RPMI8226 (cell line): ENCODE results near the gene PATL2.
"Not testable (repeated sequence)": the region's sequence is repeated elsewhere in the genome, so short reads cannot be mapped to it uniquely, and the experiment has no call there.

Experiments used
- DNase-seq: peaks from one replicate; pipeline ENCODE4 v3.0.0-alpha.2; 2015

Gene PATL2

DNA sequence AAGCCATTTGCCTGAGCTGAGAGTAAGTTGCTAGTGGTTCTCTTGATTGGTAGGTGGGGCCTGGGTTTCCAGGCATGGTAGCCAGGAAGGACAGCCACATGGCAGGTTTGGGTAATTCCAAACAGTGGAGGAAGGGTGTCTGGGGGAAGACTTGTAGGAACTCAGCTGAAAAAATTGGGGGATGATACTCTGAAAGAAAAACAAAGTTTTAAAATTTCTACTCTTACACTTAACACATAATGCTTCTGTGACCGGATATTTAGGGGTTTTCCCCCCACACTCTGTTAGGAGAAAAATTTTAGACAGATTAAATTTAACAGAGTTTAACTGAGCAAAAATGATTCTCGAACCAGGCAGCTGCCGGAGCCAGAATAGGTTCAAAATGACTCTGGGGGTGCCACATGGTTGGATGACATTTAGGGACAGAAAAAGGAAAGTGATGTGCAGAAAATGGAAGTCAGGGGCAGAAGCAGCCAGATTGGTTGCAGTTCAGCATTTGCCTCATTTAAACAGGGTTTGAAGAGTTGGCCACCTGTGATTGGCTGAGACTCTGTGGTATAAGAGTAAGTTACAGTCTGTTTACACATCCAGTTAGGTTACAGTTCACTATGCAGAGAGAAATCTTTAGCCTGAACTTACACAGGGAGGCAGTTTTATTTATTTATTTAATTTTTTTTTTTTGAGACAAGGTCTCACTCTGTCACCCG is 8.3 kb upstream of the PATL2 start:
- peak; percentile 60 for DNase-seq

DNA sequence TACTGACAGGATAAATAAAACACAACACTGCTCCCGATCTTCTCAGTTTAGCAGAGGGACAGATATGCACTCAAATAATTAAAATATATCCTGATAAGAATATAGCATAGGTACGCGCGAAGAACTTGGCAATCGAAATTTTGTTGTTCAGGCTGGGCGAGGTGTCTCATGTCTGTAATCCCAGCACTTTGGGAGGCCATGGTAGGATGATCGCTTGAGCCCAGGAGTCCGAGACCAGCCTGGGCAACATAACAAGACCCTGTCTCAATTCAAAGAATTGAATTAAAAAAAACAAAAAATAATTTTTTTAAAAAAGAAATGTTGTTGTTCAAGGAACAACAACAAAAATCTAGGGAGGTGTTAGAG is 7.8 kb upstream of the PATL2 start:
- no peak for DNase-seq

DNA sequence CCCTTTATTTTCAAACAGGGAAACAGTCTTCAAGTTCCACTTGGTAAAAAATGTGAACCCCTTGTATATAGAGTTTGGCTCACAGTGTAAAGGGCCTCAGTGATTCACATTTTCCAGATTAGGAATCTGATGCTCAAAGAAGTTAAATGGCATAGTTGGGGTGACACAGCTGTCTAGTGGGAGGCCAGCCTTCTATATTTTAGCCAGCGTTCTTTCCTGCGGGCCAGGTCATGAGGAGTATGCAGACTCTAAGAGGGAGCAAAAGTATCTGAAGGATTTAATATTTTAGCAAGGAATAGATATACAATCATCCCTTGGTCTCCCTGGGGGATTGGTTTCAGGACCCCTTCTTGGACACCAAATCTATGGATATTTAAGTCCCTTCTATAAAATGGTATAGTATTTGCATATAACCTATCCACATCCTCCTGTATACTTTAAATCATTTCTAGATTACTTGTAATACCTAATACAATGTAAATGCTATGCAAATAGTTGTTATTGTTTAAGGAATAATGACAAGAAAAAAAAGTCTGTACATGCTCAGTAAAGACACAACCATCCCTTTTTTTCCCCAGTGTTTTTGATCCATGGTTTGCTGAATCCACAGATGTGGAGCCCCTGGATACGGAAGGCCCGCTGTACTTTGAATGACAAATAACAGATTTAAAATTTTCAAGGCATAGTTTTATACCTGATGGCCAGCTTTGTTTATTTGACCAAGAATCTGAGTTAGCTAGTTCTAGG is 7.2 kb upstream of the PATL2 start:
- DNase-seq = no peak

DNA sequence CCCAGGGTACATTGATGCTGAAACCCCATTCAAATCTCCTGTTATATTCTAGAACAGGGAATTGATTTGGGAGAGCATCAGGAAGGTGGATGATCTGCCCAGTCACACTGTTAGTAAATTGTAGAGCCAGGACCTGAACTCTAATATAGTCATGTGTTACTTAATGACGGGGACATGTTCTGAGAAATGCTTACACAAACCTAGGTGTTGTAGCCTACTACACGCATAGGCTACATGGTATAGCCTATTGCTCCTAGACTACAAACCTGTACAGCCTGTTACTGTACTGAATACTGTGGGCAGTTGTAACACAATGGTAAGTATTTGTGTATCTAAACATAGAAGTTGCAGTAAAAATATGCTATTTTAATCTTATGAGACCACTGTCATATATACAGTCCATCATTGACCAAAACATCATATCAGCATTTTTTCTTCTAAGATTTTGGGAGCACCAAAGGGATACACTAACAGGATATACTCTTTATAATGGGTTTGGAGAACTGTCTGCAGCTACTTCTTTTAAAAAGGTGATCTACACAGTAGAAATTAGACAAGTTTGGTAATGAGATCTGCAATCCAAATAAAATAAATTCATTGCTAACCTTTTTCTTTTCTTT is 6.0 kb upstream of the PATL2 start:
- DNase-seq = no peak

DNA sequence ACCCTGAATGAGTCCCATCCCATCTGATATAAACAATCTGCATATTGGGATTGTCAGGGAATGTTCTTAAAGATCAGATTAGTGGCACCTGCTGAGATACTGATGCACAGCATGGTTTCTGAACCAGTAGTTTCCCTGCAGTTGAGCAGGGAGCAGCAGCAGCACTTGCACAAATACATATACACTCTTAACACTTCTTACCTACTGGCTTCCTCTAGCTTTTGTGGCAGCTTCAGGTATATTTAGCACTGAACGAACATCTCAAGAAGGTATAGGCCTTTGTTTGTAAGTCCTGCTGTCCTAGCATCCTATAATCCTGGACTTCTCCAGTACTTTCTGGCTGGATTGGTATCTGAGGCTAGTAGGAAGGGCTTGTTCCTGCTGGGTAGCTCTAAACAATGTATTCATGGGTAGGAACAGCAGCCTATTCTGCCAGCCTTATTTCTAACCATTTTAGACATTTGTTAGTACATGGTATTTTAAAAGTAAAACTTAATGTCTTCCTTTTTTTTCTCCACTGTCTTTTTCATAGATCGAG is 4.7 kb upstream of the PATL2 start:
- DNase-seq = no peak

DNA sequence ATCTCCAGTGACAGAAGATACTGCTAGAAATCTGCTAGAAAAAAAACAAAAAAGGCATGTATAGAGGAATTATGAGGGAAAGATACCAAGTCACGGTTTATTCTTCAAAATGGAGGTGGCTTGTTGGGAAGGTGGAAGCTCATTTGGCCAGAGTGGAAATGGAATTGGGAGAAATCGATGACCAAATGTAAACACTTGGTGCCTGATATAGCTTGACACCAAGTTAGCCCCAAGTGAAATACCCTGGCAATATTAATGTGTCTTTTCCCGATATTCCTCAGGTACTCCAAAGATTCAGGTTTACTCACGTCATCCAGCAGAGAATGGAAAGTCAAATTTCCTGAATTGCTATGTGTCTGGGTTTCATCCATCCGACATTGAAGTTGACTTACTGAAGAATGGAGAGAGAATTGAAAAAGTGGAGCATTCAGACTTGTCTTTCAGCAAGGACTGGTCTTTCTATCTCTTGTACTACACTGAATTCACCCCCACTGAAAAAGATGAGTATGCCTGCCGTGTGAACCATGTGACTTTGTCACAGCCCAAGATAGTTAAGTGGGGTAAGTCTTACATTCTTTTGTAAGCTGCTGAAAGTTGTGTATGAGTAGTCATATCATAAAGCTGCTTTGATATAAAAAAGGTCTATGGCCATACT is 4.1 kb upstream of the PATL2 start:
- DNase-seq = no peak

DNA sequence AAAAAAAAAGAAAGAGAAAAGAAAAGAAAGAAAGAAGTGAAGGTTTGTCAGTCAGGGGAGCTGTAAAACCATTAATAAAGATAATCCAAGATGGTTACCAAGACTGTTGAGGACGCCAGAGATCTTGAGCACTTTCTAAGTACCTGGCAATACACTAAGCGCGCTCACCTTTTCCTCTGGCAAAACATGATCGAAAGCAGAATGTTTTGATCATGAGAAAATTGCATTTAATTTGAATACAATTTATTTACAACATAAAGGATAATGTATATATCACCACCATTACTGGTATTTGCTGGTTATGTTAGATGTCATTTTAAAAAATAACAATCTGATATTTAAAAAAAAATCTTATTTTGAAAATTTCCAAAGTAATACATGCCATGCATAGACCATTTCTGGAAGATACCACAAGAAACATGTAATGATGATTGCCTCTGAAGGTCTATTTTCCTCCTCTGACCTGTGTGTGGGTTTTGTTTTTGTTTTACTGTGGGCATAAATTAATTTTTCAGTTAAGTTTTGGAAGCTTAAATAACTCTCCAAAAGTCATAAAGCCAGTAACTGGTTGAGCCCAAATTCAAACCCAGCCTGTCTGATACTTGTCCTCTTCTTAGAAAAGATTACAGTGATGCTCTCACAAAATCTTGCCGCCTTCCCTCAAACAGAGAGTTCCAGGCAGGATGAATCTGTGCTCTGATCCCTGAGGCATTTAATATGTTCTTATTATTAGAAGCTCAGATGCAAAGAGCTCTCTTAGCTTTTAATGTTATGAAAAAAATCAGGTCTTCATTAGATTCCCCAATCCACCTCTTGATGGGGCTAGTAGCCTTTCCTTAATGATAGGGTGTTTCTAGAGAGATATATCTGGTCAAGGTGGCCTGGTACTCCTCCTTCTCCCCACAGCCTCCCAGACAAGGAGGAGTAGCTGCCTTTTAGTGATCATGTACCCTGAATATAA is 2.2 kb upstream of the PATL2 start:
- peak; percentile 28 for DNase-seq

DNA sequence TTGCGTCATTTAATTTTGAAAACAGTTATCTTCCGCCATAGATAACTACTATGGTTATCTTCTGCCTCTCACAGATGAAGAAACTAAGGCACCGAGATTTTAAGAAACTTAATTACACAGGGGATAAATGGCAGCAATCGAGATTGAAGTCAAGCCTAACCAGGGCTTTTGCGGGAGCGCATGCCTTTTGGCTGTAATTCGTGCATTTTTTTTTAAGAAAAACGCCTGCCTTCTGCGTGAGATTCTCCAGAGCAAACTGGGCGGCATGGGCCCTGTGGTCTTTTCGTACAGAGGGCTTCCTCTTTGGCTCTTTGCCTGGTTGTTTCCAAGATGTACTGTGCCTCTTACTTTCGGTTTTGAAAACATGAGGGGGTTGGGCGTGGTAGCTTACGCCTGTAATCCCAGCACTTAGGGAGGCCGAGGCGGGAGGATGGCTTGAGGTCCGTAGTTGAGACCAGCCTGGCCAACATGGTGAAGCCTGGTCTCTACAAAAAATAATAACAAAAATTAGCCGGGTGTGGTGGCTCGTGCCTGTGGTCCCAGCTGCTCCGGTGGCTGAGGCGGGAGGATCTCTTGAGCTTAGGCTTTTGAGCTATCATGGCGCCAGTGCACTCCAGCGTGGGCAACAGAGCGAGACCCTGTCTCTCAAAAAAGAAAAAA is 1.4 kb upstream of the PATL2 start:
- peak; percentile 90 for DNase-seq

DNA sequence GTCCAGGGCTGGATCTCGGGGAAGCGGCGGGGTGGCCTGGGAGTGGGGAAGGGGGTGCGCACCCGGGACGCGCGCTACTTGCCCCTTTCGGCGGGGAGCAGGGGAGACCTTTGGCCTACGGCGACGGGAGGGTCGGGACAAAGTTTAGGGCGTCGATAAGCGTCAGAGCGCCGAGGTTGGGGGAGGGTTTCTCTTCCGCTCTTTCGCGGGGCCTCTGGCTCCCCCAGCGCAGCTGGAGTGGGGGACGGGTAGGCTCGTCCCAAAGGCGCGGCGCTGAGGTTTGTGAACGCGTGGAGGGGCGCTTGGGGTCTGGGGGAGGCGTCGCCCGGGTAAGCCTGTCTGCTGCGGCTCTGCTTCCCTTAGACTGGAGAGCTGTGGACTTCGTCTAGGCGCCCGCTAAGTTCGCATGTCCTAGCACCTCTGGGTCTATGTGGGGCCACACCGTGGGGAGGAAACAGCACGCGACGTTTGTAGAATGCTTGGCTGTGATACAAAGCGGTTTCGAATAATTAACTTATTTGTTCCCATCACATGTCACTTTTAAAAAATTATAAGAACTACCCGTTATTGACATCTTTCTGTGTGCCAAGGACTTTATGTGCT is 721 bp upstream of the PATL2 start:
- peak; percentile 54 for DNase-seq

DNA sequence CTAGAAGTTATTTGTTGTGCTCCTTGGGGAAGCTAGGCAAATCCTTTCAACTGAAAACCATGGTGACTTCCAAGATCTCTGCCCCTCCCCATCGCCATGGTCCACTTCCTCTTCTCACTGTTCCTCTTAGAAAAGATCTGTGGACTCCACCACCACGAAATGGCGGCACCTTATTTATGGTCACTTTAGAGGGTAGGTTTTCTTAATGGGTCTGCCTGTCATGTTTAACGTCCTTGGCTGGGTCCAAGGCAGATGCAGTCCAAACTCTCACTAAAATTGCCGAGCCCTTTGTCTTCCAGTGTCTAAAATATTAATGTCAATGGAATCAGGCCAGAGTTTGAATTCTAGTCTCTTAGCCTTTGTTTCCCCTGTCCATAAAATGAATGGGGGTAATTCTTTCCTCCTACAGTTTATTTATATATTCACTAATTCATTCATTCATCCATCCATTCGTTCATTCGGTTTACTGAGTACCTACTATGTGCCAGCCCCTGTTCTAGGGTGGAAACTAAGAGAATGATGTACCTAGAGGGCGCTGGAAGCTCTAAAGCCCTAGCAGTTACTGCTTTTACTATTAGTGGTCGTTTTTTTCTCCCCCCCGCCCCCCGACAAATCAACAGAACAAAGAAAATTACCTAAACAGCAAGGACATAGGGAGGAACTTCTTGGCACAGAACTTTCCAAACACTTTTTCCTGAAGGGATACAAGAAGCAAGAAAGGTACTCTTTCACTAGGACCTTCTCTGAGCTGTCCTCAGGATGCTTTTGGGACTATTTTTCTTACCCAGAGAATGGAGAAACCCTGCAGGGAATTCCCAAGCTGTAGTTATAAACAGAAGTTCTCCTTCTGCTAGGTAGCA is 657 bp downstream of the PATL2 start:
- DNase-seq = peak; percentile 61

DNA sequence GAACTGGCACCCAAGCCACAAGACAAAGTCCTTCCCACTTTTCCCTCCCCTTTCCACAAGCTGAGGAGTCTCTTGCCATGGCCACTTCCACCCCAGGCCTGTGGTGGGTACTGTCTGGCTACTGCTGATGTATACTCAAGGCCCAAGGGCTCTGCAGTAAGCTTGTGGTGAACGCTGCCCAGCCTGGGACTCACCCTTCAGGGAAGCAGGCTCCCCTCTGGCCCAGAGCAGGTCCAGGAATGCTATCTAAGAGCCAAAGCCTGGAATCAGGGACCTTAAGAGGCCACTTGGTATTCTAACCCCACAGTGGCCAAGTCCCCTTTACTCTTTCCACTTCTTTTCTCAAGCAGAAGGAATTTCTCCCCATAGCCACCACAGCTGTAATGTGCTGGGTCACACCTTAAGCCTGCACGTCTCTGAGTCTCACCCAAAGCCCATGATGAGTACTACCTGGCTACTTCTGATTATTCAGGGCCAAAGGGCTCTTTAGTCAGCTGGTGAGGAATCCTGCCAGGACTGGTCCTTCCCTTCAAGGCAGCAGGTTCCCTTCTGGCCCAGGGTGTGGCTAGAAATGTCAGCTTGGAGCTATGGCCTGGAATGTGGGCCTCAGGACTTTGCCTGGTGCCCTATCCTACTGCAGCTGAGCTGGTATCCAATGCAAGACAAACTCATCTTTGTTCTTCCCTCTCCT is 4.0 kb downstream of the PATL2 start:
- DNase-seq = no peak

DNA sequence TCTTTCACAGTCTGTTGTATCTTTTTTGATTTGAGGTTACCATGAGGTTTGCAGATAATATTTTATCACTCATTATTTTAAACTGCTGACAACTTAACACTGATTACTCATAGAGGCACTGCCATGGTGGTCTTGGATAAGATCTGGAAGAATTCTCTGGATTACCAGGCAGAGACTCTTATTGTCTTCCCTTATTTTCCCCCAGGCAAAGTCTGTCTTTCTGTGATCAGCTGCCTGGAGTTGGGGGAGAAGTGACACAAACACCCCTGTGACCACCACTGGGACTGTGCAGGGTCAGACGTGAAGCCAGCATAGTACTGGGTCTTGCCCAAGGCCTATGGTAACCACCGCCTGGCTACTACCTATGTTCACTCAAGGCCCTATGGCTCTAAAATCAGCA is 4.7 kb downstream of the PATL2 start:
- DNase-seq = no peak

DNA sequence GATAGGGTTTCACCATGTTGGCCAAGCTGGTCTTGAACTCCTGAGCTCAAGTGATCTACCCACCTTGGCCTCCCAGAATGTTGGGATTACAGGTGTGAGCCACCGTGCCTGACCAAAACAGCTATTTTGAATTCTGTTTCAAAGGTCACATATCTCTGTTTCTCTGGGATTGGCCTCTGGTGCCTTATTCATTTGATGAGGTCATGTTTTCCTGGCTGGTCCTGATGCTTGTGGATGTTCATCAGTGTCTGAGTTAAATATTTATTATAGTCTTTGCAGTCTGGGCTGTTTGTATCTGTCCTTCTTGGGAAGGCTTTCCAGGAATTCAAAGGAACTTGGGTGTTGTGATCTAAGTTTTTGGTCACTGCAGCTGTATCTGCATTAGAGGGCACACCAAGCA is 5.1 kb downstream of the PATL2 start:
- DNase-seq = no peak

DNA sequence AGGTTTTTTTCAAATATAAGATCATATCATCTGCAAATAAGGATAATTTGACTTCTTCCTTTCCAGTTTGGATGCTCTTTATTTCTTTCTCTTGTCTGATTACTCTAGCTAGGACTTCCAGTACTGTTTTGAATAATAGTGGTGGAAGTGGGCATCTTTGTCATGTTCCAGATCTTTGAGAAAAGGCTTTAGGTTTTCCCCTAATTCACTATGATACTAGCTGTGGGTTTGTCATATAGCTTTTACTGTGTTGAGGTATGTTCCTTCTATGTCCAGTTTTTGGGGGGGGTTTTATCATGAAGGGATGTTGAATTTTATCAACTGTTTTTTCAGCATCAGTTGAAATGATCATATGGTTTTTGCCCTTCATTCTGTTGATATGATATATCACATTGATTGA is 10.4 kb downstream of the PATL2 start:
- DNase-seq = not testable (repeated sequence)

DNA sequence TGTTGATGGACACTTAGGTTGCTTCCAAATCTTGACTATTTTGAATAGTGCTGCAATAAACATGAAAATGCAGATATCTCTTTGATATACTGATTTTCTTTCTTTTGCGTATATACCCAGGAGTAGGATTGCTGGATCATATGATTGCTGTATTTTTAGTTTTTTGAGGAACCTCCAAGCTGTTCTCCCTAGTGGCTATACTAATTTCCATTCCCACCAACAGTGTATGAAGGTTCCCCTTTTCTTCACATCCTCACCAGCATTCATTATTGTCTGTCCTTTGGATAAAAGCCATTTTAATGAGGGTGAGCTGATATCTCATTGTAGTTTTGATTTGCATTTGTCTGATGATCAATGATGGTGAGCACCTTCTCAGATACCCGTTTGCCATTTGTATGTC is 12.5 kb downstream of the PATL2 start:
- no peak for DNase-seq

DNA sequence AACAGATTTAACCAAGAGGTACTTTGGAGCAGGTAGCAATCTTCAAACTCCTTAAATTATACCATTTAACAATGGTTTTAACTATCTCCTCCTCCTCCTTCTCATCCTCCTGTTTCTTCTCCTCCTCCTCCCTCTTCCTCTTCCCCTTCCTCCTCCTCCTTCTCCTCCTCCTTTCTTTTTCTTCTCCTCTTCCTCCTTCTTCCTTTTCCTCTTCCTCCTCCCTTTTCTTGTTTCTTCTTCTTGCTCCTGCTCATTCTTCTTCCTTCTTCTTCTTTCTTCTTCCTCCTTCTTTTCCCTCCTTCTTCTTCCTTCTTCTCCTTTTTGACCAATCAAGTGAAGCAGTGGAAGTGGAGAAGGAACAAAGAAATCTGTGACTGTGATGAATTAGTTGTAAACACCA is 14.1 kb downstream of the PATL2 start:
- no peak for DNase-seq

DNA sequence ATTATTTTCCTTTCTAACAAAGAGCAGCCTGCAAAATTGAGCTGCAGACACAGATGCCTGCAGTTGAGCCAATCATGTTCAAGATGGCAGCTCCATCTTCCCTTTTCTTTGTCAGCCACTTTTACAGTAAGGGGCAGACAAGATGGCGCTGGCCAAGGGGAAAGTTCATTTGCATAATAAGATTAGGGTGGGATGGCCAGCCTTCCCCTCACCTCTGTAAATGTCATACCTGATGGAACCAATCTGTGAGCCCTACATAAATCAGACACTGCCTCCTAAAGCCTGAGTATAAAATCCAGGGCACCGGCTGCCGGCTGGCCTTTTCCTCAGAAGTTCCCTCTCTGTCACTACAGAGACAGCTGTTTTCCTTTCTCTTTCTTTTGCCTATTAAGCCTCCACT is 15.8 kb downstream of the PATL2 start:
- DNase-seq = no peak

DNA sequence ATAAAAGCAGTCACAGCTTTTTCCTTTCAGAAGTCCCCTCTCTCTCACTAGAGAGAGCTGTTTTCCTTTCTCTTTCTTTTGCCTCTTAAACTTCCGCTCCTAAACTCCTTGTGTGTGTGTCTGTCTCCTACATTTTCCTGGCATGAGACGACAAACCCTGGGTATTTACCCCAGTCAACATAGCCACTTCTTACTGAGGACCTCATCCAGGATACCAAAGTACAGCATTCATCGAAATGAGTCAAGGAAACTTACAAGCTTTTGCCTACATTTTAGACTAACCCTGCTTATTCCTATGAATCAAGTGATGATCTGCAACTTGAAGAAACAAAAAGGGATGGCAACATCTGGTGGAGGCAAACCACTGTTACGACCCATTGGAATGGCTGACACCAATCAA is 16.7 kb downstream of the PATL2 start:
- no peak for DNase-seq

DNA sequence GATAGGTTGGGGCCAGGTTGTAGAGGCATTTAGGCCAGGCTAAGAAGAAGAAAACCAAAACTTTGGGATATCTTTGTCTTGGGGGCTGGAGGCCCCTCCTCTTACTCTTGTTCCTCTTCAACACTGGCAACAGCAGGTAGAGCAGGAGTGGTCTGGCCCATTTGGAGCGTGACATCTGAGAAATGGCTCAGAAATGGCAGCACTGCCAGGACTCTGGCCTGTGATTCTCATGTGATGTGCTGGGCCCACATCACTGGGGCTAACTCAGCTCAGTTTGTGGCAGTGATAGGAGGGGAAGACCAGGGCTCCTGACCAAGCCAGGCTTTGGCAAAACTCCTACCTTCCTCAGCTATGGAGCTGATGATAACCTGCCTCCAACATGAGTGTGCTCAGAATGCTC is 18.5 kb downstream of the PATL2 start:
- DNase-seq = no peak

DNA sequence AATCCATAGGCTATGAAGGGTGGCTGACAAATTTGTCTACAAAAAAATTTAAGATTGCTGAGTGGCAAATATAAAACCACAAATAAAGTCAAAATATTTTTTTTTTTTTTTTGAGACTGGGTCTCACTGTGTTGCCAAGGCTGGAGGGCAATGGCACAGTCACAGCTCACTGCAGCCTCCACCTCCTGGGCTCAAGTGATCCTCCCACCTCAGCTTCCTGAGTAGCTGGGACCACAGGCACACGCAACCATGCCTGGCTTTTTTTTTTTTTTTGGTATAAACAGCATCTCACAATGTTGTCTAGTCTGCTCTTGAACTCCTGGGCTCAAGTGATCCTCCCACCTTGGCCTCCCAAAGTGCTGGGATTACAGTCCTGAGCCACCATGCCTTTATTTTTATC is 20.9 kb downstream of the PATL2 start:
- DNase-seq = not testable (repeated sequence)
